ELF-1 (cell line): Measurements from ENCODE around the gene COL5A1.

Source experiments
- DNase-seq: peaks from one replicate; pipeline ENCODE4 v3.0.0-alpha.2; 2016; ENCODE audit warnings: low read depth, low spot score

Gene COL5A1

DNA sequence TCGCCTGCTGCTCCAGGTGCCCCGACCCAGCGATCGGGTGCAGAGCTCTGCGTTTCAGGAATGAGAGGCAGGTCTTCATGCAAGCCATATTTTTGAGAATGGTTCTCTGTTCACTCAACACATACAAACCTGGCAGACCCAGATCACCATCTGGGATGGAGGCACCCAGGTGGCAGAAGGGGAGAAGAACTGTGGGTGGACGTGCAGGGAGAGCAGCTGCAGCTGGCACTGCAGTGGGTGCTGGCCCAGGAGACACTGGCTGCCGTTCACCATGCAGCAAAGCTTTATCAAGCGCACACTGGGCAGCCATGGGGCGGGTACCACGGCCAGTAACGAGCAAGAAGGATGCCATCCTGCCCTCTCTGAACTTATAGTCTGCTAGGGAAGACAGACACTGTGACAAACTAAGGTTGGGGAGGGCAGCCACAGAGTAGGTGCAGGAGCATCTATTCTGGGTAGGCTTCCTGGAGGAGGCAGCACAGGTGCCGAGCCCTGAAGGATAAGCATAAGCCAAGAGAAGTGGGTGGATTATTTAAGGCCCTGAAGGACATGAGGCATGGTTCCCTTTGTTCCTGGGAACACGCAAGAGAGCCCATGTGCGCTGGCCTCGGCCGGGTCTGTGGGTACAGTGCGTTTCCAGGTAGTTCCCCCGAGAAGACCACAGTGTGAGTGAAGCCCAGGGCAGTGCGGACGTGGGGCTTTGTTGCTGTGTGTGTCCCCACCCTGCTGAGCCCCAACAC, 192.8 kb downstream of the COL5A1 start:
- no peak for DNase-seq

DNA sequence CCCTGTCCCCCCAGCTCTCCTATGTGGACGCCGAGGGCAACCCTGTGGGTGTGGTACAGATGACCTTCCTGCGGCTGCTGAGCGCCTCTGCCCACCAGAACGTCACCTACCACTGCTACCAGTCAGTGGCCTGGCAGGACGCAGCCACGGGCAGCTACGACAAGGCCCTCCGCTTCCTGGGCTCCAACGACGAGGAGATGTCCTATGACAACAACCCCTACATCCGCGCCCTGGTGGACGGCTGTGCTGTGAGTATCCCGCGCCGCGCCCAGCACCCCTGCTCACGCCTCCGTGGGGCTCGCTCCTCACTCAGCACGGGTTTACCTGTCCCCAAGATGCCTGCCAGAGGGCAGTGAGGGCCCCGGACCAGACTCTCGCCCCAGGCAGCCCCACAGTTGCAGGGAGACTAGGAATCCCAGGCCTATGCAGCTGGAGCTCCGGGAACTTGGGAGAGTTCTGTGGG, 193.4 kb downstream of the COL5A1 start:
- no peak for DNase-seq

DNA sequence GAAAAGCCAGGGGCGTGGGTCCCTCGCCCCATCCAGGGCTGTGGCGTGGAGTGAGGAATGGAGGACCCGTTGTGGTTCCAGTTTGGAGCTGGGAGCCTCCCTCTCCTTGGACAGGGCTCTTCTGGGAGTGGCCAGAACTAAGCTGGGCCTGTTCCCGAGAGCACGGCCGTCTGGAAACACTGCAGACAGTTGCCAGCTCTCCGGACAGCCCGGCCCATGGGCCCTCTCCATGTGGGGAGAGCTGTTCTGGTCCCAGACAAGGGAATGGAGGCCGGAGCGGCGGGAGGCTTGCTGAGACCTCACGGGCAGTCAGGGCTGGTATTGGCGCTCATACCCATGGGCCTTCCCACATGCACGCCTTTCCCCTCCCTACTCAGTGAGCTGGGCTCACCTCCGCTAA, 193.8 kb downstream of the COL5A1 start:
- no peak for DNase-seq

DNA sequence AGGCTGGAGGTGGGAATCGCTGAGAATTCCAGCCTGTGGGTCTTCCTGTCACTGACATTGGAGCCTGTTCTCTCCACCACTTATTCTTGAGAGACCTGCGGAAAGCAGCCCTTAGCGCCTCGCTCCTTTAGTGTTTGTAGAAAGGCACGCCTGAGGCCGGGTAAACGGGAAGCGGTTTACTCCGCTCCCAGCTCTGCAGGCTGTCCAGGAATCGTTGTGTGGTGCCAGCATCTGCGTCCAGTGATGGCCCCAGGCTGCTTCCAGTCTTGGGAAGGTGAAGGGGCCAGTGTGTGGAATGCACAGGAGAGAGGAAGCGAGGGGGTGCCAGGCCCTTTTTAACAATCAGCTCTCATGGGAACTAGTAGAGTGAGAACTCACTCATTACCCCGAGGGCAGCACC, 194.4 kb downstream of the COL5A1 start:
- DNase-seq, result peak; percentile 91

DNA sequence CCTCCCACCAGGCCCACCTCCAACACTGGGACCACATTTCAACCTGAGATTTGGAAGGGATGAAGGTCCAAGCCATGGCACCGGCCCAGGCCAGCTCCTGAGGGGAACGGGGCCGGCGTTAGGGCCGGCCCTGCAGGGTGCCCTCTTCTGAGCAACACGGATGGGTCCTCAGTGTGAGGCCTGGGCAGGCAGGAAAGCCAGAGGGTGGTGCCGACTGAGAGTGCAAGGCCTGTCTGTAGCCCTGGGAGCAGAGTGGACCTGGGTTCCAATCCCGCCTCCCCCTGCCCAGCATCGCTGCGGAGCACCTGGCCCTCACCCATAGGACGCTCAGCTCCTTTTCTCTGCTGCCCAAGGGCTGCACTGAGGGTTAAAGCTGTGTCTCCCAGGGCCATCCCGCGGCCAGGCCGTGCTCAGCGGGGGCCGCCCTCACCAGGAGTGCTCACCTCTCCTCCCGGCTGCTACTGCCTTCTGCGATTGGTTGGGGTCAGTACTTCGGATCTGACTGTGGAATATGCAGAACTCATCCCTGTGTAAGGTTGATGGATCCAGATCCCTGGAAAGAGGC, 194.9 kb downstream of the COL5A1 start:
- no peak for DNase-seq

DNA sequence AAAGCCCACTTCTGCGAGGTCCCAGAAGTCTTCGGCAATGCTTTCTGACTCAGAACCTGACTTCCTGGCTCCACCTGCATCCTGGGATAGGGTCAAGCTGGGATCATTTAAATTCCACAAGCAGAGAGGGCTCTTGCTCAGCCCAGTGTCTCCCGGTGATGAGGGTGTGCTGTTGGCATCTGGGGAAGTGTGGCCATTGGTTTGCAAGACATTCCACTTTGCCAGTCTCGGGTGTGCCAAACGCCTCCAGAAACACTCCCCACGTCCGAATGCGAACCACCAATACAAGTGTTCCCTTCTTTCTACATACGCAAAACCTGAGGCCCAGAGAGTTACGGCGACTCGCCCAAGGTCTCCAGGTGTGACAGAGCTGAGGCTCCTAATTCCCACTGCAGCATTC, 195.9 kb downstream of the COL5A1 start:
- no peak for DNase-seq

DNA sequence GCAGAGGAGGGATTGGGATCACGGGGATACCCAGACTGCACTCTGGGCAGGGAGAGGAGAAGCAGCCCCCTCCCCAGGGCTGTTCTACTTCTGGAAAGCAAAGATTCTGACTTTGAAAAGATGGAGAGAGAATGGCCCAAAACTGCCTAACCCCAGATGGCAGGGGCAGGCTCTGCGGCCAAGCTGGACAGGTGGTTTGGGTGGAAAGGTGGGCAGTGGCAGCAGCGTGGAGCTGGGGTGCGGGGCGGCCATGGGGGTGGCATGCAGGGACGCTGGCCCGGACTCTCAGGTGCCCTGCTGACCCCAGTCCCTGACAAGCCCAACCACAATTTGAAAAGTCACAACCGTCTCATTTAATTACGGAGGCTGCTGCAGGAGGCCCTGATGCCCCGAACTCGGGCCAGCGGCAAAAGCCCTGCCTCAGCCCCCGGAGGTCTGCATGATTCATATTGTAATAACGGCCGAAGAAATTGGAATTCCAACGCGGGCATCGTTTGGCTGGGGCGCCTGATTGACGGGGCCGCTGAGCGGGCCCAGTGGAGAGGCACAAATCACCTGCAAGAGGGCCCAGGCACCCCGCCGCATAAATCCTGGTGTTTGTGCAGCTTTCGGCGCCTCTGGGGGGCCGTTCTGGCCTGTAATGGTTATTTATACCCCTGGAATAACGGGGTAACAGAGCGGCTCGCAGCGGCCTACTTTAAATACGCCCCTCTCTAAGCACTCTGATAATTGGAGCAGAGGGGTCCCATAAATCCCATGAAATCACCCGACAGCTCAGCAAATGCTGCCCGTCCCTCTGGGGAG, 197.2 kb downstream of the COL5A1 start:
- peak; percentile 22 for DNase-seq

DNA sequence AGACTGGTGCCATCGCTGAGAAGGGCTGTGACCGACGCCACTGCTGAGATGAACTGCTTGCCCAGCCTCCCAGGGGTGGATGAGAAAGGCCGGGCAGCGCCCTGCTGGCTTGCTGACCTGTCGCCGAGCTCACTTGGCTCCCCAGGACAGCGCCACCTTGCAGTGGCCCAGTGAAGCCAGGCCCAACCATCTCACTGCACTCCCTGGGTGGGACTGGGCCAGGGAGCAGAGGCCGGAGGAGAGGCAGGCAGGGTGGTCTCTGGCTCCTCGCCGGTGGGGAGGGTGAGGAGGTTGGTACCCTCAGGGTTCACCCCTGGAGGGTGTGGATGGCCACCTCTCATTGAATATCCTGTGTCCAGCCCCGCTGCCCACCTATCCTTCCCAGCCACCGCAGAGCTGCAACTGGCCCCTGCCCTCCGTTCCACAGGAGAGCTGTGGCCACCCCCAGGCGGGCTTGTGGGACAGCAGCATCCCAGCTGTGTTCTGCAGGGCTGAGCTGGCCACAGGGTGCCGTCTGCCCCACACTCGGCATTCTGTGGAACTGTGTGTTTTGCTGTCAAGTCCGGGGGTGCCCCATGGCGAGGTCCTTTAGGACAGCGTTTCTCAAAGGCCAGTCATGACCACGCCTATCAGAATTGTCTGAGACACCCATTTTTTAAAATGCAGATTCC, 198.0 kb downstream of the COL5A1 start:
- DNase-seq, result peak; percentile 44

DNA sequence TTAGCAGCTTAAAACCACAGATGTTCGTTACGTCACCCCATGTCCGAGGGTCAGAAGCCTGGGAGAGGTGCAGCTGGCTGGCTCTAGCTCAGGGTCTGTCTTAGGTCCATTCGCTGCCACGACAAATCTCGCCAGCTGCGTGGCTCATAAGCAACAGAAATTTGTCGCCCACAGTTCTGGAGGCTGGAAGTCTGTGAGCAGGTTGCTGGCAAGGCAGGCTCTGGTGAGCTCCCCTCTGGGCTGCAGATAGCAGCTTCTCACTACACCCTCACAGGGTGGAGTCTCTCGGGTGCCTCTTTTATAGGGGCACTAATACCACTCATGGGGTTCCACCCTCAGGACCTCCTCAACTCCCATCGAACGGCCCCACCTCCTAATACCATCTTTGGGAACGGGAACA, 198.9 kb downstream of the COL5A1 start:
- no peak for DNase-seq

DNA sequence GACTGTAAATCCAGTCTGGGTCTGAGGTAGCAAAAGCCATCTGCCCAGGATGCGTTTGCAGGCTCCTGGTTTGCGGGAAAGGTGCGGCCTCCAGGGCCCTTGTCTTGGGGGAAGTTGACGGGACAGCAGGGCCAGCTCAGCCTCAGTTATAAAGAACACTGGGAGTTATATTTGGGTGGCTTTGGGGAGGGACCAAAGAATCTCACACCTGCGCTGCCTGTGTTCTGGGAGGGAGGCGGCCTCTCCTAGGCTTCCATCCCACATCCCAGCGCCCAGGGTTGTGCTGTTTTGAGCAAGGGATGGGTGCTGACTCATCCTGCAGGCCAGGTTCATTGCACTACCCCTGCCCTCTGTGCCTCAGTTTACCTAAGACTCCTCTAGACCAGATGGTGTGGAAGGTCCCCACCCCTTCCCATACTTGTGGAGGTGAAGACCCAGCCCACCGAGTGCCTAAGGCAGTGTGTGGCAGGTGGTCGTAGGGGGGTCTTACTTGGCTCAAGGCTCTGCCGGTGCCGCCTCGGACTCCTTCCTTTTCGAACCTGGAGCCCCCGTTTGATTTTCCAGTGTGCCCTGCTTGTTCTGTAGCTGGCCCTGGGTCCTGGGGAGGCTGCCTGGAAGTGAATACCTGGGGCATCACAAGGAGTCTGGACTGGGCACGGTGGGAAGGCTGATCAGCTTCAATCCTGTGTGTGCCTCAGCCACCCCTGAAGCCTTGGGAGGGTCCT, 199.7 kb downstream of the COL5A1 start:
- no peak for DNase-seq

DNA sequence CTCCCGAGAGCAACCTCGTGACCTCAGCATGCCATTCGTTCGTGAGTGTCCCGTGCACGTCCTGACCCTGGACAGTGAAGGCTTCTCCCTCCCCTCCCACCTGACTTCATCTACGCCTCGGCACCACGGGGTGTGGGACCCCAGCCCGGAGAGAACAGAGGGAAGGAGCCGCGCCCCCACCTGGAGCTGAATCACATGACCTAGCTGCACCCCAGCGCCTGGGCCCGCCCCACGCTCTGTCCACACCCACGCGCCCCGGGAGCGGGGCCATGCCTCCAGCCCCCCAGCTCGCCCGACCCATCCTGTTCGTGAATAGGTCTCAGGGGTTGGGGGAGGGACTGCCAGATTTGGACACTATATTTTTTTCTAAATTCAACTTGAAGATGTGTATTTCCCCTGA, 200.7 kb downstream of the COL5A1 start:
- DNase-seq, result no peak

DNA sequence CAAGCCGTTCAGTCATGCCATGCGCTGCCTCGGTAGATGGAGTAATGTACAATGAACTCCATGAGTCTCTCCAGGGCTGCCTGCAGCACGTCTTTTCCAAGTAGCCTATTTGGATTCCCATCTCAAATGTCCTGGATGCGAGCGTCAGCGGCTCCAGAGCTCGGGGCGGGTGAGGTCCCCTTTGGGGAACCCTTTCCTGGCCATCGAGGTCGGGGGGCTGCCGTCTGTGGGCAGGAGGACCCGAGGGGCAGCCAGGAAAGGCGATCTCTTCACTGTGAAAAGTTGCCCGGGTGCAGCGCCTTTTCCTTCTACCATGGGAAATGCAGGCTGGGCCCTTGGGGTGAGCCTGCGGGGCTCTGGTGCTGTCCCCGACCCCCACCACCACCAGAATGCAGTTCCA, 202.1 kb downstream of the COL5A1 start:
- no peak for DNase-seq

DNA sequence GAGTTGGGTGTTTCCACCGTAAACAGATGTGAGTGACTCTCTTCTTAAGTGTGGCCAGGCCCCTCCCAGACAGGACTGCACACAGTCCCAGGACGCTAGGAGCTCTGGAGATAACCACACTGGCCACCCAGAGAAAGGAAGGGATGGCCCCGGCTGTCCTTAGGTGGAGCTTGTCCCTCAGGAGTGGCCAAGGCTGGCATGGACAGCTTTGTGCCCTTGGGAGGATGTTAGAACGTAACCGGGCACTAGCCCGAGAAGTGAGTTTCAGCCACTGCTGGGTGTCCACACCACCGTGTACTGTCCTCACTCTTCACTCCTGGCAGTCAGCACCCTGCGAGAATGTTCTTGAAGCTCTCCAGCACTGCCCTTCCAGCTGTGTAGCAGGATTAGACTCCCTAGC, 203.2 kb downstream of the COL5A1 start:
- DNase-seq, result no peak

DNA sequence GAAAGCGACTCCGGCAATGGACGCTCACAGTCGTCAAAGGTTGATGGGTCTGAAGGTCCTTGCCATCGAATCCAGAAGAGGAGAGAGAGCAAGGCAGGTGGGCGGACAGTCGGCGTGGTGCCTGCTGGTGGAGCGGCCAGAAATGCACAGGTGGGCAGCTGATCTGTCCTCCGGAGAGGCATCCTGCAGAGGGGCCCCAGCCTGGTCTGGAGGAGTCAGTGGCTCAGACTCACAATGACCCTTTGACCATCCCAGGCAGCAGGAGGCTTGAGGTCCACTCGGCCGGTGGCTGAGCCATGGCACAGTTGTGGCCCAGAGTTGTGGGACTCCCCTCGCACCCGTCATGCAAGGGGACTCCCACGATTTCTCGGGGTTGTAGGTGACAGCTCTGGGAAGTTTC, 204.6 kb downstream of the COL5A1 start:
- DNase-seq, result no peak

DNA sequence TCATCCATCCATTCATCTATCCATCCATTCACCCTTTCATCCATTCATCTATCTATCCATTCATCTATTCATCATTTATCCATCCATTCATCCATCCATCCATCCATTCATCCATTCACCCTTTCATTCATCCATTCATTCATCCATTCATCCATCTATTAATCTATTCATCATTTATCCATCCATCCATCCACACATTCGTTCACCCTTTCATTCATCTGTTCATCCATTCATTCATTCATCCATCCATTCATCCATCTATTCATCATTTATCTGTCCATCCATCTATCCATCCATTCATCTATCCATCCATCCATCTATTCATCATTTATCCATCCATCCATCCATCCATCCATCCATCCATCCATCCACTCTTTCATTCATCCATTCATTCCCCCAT, 205.1 kb downstream of the COL5A1 start:
- DNase-seq, result no peak

DNA sequence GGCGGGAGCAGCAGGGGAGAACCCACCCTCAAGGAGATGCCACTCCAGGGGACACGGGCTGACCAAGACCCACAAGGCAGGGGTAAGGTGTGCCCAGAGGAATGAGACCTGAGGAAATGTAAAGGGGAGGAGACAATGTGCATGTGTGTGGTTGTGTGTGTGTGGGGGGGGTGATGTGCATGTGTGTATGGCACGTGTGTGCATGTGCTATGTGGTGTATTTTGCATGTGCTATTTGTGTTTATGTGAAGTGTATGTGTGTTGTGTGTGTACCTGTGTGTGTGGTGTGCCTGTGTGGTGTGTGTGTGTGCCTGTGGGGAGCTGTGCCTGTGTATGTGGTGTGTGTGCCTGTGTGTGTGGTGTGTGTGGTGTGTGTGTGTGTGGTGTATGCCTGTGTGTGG, 205.5 kb downstream of the COL5A1 start:
- DNase-seq, result no peak

DNA sequence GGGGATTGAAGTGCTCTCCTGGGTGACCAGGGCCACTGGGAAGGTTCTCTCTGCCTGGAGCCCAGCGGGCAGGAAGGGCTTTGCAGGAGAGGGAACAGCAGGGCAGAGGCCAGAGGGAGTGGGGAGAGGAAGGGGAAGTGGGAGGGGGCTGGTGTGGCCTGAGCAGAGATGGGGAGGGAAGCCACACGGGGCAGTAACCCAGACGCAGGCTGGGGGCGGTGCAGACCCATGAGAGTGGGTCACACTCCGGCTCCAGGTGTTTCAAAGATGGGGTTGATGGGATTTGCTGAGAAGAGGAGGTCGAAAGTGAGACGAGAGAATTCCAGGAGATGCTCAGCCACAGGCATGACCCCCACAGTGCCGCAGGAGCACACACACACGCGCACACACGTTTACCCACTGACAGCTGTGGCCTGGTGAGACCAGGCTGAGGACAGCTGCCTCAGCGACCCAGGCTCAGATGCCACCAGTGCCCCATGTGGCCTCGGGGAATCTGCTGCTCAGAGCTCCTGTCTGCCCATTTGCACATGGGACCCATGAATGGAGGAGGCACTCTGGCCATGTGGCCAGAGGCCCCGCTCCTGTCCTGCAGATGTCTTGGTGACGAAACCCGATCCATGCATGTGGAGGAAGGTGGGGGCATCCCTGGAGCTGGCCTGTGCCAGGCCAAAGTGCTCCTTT, 206.3 kb downstream of the COL5A1 start:
- no peak for DNase-seq

DNA sequence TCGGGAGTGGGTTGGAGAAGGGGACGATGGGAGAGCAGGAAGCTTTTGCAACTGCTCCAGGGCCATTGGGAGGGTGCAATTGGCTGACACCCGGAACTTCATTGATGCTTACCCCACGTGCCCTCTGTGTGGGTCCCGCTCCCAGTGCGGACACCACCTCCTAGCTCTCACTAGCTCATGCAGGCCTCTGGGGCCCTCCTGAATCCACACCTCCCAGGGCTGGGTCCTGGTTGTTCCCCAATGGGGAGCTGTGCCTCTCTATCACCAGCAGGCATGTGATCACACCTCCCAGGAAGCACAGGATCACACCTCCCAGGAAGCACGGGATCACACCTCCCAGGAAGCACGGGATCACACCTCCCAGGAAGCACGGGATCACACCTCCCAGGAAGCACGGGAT, 206.9 kb downstream of the COL5A1 start:
- DNase-seq, result no peak

DNA sequence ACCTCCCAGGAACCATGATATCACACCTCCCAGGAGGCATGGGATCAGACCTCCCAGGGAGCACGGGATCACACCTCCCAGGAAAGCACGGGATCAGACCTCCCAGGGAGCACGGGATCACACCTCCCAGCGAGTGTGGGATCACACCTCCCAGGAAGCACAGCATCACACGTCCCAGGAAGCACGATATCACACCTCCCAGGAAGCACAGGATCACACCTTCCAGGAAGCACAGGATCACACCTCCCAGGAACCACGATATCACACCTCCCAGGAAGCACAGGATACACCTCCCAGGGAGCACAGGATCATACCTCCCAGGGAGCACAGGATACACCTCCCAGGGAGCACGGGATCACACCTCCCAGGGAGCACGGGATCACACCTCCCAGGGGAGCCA, 209.0 kb downstream of the COL5A1 start:
- no peak for DNase-seq

DNA sequence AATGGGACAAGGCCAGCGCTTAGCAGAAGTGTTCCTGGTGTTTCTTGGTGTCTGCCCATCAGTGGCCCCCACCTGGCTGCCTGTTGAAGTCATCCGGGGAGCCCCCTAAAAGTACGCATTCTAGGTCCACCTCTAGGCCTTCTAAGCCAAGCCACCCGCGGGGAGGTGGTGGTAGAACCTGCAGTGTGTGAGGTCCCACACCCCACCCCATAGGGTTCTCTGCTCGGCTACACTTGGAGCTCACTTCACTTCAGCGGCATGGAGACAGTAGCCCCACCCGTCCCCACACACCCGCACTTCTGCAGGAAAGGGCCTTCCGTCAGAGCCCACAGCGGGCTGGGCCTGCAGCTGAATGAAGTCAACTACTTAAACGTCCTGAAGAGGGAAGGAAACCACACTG, 209.4 kb downstream of the COL5A1 start:
- DNase-seq, result no peak
